Raji (cell line): ENCODE data around the gene SNAPC1.

ENCODE experiments used
- POLR2A ChIP-seq: IDR thresholded peaks from 2 replicates; pipeline ENCODE4 v1.6.1; 2011; ENCODE audit warnings: low read depth, low read length, control low read depth; ENCODE audit not compliant: insufficient read depth

SNAPC1 gene, protein sequence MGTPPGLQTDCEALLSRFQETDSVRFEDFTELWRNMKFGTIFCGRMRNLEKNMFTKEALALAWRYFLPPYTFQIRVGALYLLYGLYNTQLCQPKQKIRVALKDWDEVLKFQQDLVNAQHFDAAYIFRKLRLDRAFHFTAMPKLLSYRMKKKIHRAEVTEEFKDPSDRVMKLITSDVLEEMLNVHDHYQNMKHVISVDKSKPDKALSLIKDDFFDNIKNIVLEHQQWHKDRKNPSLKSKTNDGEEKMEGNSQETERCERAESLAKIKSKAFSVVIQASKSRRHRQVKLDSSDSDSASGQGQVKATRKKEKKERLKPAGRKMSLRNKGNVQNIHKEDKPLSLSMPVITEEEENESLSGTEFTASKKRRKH

GRCh38 chr14:61761959-61762786 is at the start of gene SNAPC1:
Gene SNAPC1 (plus strand): TSS chr14:61762420. CDS start chr14:61762461, 41 bp downstream.
- peak; percentile 88 for TF ChIP-seq POLR2A

DNA sequence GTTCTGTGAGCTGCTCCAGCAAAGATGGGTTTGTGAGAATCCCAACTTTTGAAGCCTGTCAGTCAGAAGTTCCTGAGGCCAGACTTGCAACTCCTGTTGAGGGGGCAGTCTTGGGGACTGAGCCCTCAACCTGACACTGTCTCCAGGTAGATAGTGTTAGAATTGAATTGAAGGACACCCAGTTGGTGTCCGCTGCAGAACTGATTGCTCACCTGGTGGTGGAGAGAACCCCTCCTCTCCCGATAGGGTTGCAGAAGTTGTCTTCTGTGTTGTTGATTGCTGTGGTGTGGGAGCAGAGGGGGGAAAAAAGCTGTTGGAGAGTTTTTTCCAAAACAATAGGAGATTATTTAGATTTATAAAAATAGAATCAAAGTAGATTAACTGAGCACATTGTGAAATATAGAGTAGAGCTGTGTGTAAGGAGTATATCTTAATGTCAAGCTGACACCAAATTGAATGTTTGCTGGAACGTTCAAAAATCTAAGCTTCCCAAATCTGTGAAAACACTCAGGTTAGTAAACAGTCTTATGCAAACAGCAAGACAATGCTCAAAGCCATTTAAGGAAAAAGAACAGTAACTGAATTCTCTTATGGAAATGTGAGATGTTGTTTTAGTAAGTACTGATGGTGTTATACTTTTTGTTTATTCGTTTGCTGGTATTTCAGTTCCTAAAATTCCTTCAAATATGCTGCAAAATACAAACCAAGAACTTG is 48.3 kb upstream of the SNAPC1 start:
- no peak for TF ChIP-seq POLR2A

GRCh38 chr14:61716956-61717355 is 45.3 kb upstream of the SNAPC1 start:
- no peak for TF ChIP-seq POLR2A

GRCh38 chr14:61718039-61718438 is 44.2 kb upstream of the SNAPC1 start:
- no peak for TF ChIP-seq POLR2A

DNA sequence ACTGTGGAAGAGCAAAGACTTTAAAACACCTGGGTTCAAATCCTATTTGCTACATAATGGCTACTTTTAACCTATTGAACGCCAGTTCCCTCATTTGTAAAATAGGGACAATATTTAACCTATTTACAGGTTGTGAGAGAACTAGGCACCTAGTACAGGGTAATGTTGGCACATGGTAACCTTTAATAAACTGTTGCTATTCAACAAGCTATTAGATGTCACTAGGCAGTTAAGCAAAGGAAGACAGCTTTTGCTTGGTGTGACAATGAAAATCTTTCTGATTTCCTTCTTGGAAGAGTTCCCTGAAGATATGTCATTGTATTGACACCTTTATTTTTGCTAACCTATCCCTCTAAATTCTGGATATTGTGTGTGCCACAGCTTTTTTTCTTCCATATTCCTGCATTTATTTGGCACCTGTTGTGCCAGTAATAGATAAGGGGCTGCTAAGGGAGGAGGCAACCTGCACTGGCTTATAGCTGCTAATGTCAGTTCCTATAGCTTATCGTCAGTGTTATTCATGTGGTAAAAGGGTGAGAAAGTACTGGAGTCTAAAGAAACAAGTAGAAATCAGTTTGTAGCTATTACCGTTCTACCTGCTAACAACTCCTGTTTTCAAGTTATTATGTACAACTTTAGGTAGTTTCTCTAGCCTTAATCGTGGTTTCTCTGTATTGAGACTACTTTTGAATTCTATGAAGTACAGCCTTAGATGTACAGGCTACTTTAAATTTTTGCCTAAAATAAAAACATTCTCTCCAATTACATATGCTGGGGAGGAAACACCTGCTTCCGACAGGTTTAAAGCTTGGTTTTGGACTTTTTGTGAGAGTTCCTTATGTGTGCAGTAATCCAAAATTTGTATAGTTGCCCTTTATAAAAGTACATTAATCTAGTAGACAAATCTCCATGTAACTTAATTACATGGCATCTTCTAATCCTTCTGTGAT is 42.6 kb upstream of the SNAPC1 start:
- TF ChIP-seq POLR2A, result no peak

DNA sequence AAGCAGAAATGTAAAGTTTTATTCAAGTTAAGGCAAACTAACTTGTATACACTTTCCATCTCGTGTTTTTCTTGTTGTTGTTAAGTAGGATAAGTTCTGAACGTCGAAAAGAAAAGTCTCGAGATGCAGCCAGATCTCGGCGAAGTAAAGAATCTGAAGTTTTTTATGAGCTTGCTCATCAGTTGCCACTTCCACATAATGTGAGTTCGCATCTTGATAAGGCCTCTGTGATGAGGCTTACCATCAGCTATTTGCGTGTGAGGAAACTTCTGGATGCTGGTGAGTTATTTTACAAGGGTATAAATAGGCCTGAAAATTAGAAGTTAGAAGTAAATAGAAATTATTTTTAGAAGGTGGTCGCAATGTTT is 41.9 kb upstream of the SNAPC1 start:
- no peak for TF ChIP-seq POLR2A

DNA sequence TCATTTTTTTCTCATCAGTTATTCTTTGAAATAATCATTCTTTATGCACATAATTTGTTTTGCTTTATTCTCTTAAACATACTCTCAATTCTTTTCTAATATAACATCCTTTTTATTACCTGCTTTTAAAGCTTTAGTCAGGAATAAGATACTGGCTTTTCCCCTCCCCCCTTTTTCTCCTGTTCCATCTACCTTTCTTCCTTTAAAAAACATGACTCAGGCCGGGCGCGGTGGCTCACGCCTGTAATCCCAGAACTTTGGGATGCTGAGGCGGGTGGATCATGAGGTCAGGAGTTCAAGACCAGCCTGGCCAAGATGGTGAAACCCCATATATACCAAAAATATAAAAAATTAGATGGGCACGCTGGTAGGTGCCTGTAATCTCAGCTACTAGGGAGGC is 41.5 kb upstream of the SNAPC1 start:
- no peak for TF ChIP-seq POLR2A

DNA sequence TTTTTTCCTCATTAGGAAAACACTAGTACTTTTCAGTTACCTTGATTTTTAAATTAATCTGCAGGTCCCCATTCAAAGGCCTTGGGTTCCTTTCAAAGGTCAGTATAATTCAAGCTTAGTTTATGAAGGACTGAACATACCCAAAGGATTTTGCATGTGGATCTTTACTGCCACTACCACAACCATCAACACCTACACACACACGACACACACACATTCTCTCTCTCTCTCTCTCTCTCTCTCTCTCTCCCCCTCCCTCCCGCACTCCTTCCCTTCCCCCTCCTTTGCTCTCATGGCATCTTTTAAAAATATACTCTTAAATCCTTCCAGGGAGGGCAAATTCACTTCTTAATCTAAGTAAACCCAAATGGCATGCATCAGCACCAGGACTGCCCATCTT is 38.1 kb upstream of the SNAPC1 start:
- TF ChIP-seq POLR2A, result no peak

- no peak for TF ChIP-seq POLR2A
These were observed 35.2 kb upstream of the SNAPC1 start for GRCh38 chr14:61726778-61727658.

DNA sequence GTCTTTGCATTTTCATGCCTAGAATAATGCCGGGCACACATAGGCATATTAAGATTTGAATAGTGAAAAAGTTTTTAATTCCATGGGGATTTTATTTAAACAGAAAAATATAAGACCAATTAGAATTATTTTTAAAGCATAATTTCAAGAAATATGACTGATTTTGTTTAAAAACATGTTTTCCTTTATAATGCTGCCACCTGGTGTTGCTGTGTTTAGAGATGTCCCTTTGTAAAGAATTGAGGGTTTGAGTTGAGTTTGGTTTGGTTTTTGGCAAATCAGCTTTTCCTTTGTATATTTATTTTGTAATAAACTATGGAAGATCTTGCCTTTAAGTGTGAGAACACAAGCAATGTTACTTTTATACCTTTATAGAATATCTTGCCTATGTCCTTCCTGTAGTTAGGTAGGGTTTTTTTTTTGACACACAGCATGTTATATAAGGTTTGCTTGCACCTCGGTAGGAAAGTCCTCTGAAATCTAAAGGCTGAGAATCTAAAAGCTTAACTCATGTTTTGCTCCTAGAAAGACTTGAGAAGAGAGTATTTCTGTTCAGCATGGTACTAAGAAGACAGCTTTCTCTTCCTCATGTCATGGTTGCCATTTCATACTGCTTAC is 31.4 kb upstream of the SNAPC1 start:
- TF ChIP-seq POLR2A, result no peak

- no peak for TF ChIP-seq POLR2A
These were observed 28.2 kb upstream of the SNAPC1 start for GRCh38 chr14:61733972-61734371.

GRCh38 chr14:61736751-61737150 is 25.5 kb upstream of the SNAPC1 start:
- no peak for TF ChIP-seq POLR2A

GRCh38 chr14:61737915-61738314 is 24.3 kb upstream of the SNAPC1 start:
- TF ChIP-seq POLR2A, result no peak
